Activated T-cell treated with anti-CD3 and anti-CD28 coated beads, Interleukin-2, amount 50 U/mL, for 24 hours (primary cell): ENCODE results near the gene NEK6.

ENCODE experiments used
- DNase-seq: peaks from one replicate; pipeline ENCODE4 v3.0.0-alpha.2; 2020
- H3K27ac Mint-ChIP-seq: 2 replicates; pipeline ENCODE4 v1.8.0; 2020; ENCODE audit warnings: mild to moderate bottlenecking, mixed read lengths
- H3K27me3 Mint-ChIP-seq: 2 replicates; pipeline ENCODE4 v1.8.0; 2020; ENCODE audit warnings: mixed read lengths
- H3K36me3 Mint-ChIP-seq: 2 replicates; pipeline ENCODE4 v1.8.0; 2020; ENCODE audit warnings: low read depth, mixed read lengths
- H3K4me1 Mint-ChIP-seq: 2 replicates; pipeline ENCODE4 v1.8.0; 2020; ENCODE audit warnings: low read depth, mixed read lengths
- H3K4me3 Mint-ChIP-seq: 2 replicates; pipeline ENCODE4 v1.8.0; 2020; ENCODE audit warnings: mild to moderate bottlenecking, moderate library complexity, mixed read lengths
- H3K9me3 Mint-ChIP-seq: 2 replicates; pipeline ENCODE4 v1.8.0; 2020; ENCODE audit warnings: mixed read lengths

Gene NEK6

GRCh38 chr9:124386201-124386600 is 128.5 kb downstream of the NEK6 start:
- Mint-ChIP-seq H3K27ac (no peak overlapping the region), H3K4me1 (peaks cover 58% of the 10 kb centered on the region), H3K36me3 (peaks cover 71% of the 10 kb centered on the region)

GRCh38 chr9:124388275-124389048 is 130.7 kb downstream of the NEK6 start:
- Mint-ChIP-seq H3K4me1 (peaks cover 62% of the 10 kb centered on the region), H3K4me3 (no peak overlapping the region), H3K9me3 (no peaks in the 10 kb centered on the region)

More at GRCh38 chr9:124386201-124386600, 128.5 kb downstream of the NEK6 start:
- no peaks in the 10 kb centered on the region for H3K9me3 Mint-ChIP-seq
- no peak for DNase-seq
- H3K4me3 Mint-ChIP-seq: no peak overlapping the region
- no peaks in the 10 kb centered on the region for H3K27me3 Mint-ChIP-seq

GRCh38 chr9:124389146-124389939 is 131.6 kb downstream of the NEK6 start:
- Mint-ChIP-seq H3K4me3 (no peak overlapping the region), H3K9me3 (no peaks in the 10 kb centered on the region), H3K27me3 (no peaks in the 10 kb centered on the region), H3K4me1 (peaks cover 71% of the 10 kb centered on the region), H3K36me3 (peaks cover 67% of the 10 kb centered on the region), H3K27ac (peak overlapping the region; percentile 12)
- DNase-seq: no peak

More at GRCh38 chr9:124388275-124389048, 130.7 kb downstream of the NEK6 start:
- no peak overlapping the region for H3K27ac Mint-ChIP-seq
- no peaks in the 10 kb centered on the region for H3K27me3 Mint-ChIP-seq
- no peak for DNase-seq
- peaks cover 67% of the 10 kb centered on the region for H3K36me3 Mint-ChIP-seq

- H3K4me1 Mint-ChIP-seq: peaks cover 88% of the 10 kb centered on the region
Measured at GRCh38 chr9:124390794-124391658, 133.3 kb downstream of the NEK6 start.

GRCh38 chr9:124392254-124392870 is 134.6 kb downstream of the NEK6 start:
- Mint-ChIP-seq H3K36me3 (peaks cover 69% of the 10 kb centered on the region), H3K27me3 (no peaks in the 10 kb centered on the region), H3K9me3 (no peaks in the 10 kb centered on the region), H3K4me3 (no peak overlapping the region), H3K27ac (peak overlapping the region; percentile 72), H3K4me1 (peaks cover 86% of the 10 kb centered on the region)
- no peak for DNase-seq

More at GRCh38 chr9:124390794-124391658, 133.3 kb downstream of the NEK6 start:
- DNase-seq: no peak
- Mint-ChIP-seq H3K9me3 (no peaks in the 10 kb centered on the region), H3K36me3 (peaks cover 69% of the 10 kb centered on the region), H3K27ac (no peak overlapping the region), H3K4me3 (no peak overlapping the region), H3K27me3 (no peaks in the 10 kb centered on the region)

GRCh38 chr9:124392871-124393460 is 135.2 kb downstream of the NEK6 start:
- peak overlapping the region; percentile 72 for H3K27ac Mint-ChIP-seq
- H3K36me3 Mint-ChIP-seq: peaks cover 75% of the 10 kb centered on the region
- no peak for DNase-seq
- peaks cover 81% of the 10 kb centered on the region for H3K4me1 Mint-ChIP-seq
- no peak overlapping the region for H3K4me3 Mint-ChIP-seq
- H3K27me3 Mint-ChIP-seq: no peaks in the 10 kb centered on the region
- H3K9me3 Mint-ChIP-seq: no peaks in the 10 kb centered on the region

- Mint-ChIP-seq H3K36me3 (peaks cover 84% of the 10 kb centered on the region), H3K9me3 (no peaks in the 10 kb centered on the region), H3K27me3 (no peaks in the 10 kb centered on the region), H3K4me3 (no peak overlapping the region), H3K4me1 (peaks cover 77% of the 10 kb centered on the region), H3K27ac (peak overlapping the region; percentile 73)
- DNase-seq: no peak
Measured at GRCh38 chr9:124394167-124394566, 136.4 kb downstream of the NEK6 start.

- Mint-ChIP-seq H3K4me1 (peaks cover 75% of the 10 kb centered on the region), H3K36me3 (peaks cover 85% of the 10 kb centered on the region), H3K27me3 (no peaks in the 10 kb centered on the region), H3K27ac (peak overlapping the region; percentile 73), H3K4me3 (no peak overlapping the region), H3K9me3 (no peaks in the 10 kb centered on the region)
- no peak for DNase-seq
Measured at GRCh38 chr9:124394596-124394995, 136.8 kb downstream of the NEK6 start.

- peaks cover 73% of the 10 kb centered on the region for H3K4me1 Mint-ChIP-seq
- H3K4me3 Mint-ChIP-seq: no peak overlapping the region
- DNase-seq: no peak
- peaks cover 89% of the 10 kb centered on the region for H3K36me3 Mint-ChIP-seq
- no peaks in the 10 kb centered on the region for H3K27me3 Mint-ChIP-seq
- no peaks in the 10 kb centered on the region for H3K9me3 Mint-ChIP-seq
- H3K27ac Mint-ChIP-seq: no peak overlapping the region
Measured at GRCh38 chr9:124395826-124396225, 138.1 kb downstream of the NEK6 start.

- Mint-ChIP-seq H3K27ac (no peak overlapping the region), H3K27me3 (no peaks in the 10 kb centered on the region), H3K4me3 (no peak overlapping the region), H3K36me3 (peaks cover 95% of the 10 kb centered on the region), H3K9me3 (no peaks in the 10 kb centered on the region), H3K4me1 (peaks cover 62% of the 10 kb centered on the region)
- DNase-seq: no peak
Measured at GRCh38 chr9:124398191-124398935, 140.6 kb downstream of the NEK6 start.

GRCh38 chr9:124399323-124399967 is 141.7 kb downstream of the NEK6 start:
- H3K36me3 Mint-ChIP-seq: peaks cover 95% of the 10 kb centered on the region
- H3K9me3 Mint-ChIP-seq: no peaks in the 10 kb centered on the region
- H3K27ac Mint-ChIP-seq: no peak overlapping the region
- H3K4me1 Mint-ChIP-seq: peaks cover 57% of the 10 kb centered on the region
- no peaks in the 10 kb centered on the region for H3K27me3 Mint-ChIP-seq
- H3K4me3 Mint-ChIP-seq: no peak overlapping the region
- DNase-seq: no peak

GRCh38 chr9:124399968-124400940 is 142.5 kb downstream of the NEK6 start:
- Mint-ChIP-seq H3K4me1 (peaks cover 52% of the 10 kb centered on the region), H3K9me3 (no peaks in the 10 kb centered on the region), H3K27me3 (no peaks in the 10 kb centered on the region), H3K36me3 (peaks cover 92% of the 10 kb centered on the region), H3K27ac (no peak overlapping the region), H3K4me3 (no peak overlapping the region)
- no peak for DNase-seq
